GM21381 (cell line): ENCODE data around the gene LGR6.
"Not testable (repeated sequence)": the region's sequence is repeated elsewhere in the genome, so short reads cannot be mapped to it uniquely, and the experiment has no call there.

ENCODE experiments used
- ATAC-seq: cut with Tn5 transposase; IDR thresholded peaks from one replicate; pipeline ENCODE4 v1.9.1; 2021; ENCODE audit warnings: mild to moderate bottlenecking, moderate library complexity; ENCODE audit not compliant: unreplicated experiment

The LGR6 gene

DNA sequence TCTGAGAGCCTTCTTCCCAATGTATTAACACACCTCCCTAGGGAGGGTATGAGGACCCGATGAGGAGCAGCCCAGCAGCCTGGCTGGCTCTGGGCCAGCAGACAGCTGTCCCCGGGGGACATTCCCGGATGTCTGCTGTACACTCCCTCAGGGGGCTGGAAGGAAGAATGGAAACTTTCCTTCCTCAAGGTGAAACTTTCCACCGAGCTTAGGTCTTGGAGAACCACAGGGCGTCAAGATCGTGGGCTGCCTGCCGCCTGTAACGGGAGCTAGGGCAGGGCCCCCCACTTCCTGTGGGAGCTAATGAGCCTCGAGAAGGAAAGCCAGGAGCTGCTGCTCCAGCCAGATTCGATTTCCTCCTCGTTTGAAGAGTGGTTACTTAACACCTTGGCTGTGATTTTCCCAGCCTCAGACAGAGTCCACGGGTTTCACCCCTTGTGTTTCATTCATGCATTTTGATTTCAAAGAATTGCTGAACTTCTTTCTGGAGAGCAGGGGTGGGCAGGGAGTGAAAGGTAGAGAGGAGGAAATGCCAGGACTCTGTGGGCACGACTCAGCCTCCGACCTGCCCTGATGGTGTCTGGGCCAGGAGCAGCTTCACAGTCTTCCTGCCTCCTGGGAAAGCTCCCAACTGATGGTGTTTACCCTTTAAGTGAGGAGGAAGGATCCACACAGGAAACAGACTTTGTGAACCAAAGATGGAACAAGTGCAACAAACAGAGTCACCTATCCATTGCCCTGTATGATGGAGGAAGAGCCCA lies 118.5 kb downstream of the LGR6 start:
- no peak for ATAC-seq

GRCh38 chr1:202315576-202316168 lies 122.1 kb downstream of the LGR6 start:
- no peak for ATAC-seq

- no peak for ATAC-seq
Measured at GRCh38 chr1:202316186-202316585, 122.6 kb downstream of the LGR6 start.

DNA sequence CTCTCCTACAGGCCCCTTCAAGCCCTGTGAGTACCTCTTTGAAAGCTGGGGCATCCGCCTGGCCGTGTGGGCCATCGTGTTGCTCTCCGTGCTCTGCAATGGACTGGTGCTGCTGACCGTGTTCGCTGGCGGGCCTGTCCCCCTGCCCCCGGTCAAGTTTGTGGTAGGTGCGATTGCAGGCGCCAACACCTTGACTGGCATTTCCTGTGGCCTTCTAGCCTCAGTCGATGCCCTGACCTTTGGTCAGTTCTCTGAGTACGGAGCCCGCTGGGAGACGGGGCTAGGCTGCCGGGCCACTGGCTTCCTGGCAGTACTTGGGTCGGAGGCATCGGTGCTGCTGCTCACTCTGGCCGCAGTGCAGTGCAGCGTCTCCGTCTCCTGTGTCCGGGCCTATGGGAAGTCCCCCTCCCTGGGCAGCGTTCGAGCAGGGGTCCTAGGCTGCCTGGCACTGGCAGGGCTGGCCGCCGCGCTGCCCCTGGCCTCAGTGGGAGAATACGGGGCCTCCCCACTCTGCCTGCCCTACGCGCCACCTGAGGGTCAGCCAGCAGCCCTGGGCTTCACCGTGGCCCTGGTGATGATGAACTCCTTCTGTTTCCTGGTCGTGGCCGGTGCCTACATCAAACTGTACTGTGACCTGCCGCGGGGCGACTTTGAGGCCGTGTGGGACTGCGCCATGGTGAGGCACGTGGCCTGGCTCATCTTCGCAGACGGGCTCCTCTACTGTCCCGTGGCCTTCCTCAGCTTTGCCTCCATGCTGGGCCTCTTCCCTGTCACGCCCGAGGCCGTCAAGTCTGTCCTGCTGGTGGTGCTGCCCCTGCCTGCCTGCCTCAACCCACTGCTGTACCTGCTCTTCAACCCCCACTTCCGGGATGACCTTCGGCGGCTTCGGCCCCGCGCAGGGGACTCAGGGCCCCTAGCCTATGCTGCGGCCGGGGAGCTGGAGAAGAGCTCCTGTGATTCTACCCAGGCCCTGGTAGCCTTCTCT lies 124.6 kb downstream of the LGR6 start:
- ATAC-seq: no peak

DNA sequence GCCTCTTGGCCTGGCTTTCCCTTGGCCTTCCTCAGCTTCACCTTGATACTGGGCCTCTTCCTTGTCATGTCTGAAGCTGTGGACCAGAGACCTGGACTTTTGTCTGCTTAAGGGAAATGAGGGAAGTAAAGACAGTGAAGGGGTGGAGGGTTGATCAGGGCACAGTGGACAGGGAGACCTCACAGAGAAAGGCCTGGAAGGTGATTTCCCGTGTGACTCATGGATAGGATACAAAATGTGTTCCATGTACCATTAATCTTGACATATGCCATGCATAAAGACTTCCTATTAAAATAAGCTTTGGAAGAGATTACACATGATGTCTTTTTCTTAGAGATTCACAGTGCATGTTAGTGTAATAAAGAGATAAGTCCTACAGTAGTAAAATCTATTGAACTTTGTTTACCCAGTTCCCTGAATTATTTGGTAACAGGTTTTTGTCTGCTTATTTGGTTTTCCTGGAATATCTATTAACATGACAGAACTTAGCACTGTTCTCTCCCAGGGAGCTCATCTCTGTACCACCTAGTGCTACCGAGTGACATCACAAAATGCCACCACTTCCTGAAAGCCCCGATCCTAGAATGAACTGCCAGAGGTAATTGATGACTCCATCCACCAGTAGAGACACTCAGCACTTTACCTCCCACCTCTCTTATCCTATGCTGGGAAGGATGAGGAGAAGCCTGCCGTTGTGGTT lies 125.9 kb downstream of the LGR6 start:
- no peak for ATAC-seq

DNA sequence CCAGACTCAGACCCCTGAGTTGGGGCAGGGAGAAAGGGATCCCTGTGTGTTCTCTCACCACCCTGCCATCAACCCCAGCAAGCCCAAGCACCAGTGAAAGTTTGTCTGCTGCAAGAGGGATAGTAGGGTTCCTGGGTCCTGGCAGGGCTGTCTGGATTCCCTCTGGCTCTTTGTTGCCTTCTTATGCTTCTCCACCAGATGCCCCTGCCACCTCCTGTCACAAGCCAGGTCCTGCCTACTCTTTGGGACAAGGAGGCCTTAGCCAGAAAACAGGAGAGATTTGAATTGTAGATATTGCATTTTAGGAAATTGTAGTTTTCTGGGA lies 126.4 kb downstream of the LGR6 start:
- ATAC-seq: no peak

GRCh38 chr1:202323731-202324130 lies 130.1 kb downstream of the LGR6 start:
- no peak for ATAC-seq

- no peak for ATAC-seq
Measured at GRCh38 chr1:202324646-202325045, 131.0 kb downstream of the LGR6 start.

DNA sequence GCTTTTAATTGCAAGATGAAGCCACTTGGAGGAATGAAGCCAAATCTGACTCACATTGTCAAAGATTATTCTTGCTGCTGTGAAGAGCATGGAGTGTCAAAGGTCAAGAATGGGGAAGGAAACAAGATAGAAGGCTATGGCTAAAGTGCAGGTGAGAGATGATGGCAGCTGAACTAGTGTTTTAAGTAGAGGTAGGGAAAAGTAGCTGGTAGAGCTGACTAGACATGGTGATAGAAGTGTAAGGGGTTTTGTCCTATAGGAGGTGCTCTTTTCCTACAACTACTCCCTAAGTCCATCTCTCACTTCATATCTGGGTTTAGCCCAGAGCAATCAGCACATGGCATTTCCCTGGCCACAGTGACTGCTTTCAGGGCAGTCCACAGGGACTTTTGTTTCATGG lies 136.3 kb downstream of the LGR6 start:
- no peak for ATAC-seq

- ATAC-seq: no peak
Measured at GRCh38 chr1:202333861-202334260, 140.3 kb downstream of the LGR6 start.

DNA sequence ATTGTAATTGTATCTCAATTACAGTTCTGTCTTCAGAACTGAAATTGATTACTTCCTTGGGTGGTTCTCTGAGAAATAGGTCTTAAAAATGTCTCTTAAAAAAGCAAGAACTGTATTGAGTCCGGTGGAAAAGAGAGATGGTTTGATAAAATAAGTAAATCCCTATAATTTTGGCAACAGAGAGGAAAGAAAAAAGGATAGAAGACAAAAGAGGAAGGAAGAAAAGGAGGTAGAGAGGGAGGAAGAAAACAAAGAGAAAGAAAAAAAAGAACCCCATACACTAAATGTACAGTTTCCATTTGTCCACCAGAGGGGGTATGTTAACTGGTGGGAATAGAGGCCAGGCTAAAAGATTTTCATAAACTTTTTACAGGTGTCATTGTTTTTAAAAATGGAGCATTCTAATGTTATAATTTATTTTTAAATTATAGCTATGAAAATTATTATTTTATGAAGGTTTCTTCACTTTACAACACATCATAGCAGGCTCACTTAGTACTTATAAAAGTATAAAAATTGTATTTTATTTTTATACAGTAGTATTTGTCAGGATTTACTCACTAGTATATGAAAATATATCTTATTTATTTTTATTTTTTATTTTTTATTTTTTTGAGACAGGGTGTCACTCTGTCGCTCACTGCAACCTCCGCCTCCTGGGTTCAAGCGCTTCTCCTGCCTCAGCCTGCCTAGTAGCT lies 150.2 kb downstream of the LGR6 start:
- no peak for ATAC-seq

DNA sequence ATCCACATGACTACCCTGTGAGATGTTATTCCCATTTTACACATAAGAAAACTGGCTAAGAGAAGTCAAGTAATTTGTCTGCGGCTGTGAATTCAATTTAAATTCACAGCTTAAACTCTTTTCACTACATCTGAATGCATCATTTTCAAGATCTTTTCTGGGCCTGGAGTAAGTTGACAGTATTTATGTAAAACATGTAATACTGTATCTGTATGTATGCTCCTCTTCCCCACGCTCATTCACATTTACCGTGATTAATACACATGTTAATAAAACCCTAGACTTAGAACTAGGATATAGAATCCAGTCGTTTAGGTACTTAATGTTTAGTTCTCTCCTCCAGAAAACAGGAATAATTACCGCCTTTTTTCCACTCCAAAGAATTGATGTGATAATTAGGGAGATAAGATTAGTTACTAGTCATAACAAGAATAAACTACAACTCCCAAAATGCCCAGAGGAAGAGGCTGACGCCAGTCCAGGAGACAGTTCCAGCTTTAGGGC lies 154.5 kb downstream of the LGR6 start:
- ATAC-seq: no peak

- peak; percentile 97 for ATAC-seq
Measured at GRCh38 chr1:202348509-202349205, 155.1 kb downstream of the LGR6 start, which contains the start of gene PPP1R12B. Gene PPP1R12B, plus strand, starts transcription at chr1:202348699. Its CDS starts 153 bp downstream, at chr1:202348852.

DNA sequence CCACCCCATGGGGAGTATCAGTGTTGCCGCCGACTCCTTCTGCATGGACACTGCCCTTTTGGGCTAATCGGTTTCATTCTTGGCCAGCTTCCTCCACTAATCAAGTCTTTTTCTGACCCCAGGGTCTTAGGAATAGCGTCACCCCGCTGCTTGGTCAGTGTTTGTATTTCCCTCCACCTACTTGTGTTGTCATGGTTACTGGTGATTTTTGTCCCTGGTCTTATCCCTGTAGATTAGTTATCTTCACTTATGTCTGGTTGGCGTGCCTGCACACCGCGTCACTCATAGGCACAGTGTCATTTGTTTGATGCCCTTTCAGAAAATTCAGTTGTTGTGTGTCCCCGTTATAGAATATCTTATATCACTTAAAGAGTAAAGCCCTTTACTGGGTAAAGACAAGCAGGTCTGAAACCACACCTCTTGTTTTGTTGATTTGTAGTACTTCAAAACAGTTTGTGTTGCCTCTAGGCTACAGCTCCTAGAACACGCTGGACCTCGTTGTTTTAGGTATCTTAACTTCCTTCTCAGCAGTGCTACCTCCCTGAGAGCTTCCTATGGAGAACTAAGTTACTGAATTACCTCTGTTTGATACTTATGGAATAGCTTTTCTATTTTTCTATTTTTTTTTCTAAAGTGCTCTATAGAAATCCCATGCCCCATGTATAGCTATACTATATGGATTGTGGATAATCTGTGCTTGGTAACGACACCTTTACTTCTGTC lies 155.8 kb downstream of the LGR6 start:
- no peak for ATAC-seq

- no peak for ATAC-seq
Measured at GRCh38 chr1:202351725-202352124, 158.1 kb downstream of the LGR6 start.

GRCh38 chr1:202352583-202353197 lies 159.1 kb downstream of the LGR6 start:
- not testable (repeated sequence) for ATAC-seq

DNA sequence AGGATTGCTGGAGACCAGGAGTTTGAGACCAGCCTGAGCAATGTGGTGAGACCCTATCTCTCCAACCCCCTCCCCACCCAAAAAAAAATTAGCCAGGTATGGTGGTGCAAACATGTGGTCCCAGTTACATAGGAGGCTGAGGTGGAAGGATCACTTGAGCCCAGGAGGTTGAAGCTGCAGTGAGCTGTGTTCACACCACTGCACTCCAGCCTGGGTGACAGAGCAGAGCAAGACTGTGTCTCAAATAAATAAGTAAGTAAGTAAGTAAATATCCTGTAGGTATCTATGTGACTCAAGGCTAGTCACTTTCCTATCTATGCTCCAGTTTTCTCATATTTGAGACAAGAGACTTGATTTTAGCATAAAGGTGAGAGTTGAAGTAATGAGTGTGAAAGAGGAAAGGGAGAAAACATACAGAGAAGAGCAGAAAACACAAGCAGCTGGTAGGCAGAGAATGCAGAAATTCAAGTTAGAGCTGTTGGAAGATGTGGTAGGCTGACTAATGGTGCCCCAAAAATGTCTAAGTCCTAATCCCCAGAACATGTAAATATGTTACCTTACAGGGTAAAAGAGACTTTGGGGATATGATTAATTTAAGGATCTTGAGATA lies 162.4 kb downstream of the LGR6 start:
- no peak for ATAC-seq

DNA sequence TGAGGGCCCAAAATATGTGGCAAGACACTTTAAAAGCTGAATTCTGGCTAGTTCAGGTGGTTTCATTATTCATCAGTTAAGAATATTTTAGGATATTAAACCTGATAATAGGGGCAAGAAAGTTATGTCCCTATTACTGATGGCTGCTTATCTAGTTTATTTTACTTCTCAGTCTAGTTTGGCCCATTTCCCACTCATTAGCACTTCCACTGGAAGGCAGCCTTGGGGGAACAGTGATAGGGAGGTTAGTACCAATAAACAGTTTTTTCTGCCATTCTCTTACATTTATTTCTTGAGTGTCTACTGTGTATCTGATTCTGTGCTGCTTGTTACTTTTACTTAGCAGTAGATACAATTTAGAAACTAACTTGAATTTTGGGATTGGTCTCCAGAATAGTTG lies 163.9 kb downstream of the LGR6 start:
- ATAC-seq: no peak
